Naive B cell (primary cell): ENCODE results near the gene C20orf204. TPM values are rescaled to one million over a fixed set of nuclear protein-coding genes. Genes with fewer than 3 reads are reported as not detected.
A peak's percentile ranks its signal among the peaks of the same experiment; 100 is the strongest.
"Not testable (repeated sequence)": the region's sequence is repeated elsewhere in the genome, so short reads cannot be mapped to it uniquely, and the experiment has no call there.

Experiments
- ATAC-seq, 2 donors: fragments of 150-1000 bp; cut with Tn5 transposase; 2 replicates each; pipeline ENCODE4 v1.10.0; 2021; ENCODE audit warnings: low read depth in 2 of 2, mild to moderate bottlenecking in 2 of 2, moderate library complexity in 2 of 2
- DNase-seq: peaks from one replicate; pipeline ENCODE4 v3.0.0; 2022
- H3K27ac Mint-ChIP-seq, 6 donors: one replicate each; pipeline ENCODE4 v1.8.0; 2020 to 2022; ENCODE audit warnings: mild to moderate bottlenecking in 6 of 6, mixed read lengths in 6 of 6, moderate library complexity in 5 of 6, inconsistent platforms in 2 of 6
- H3K27me3 Mint-ChIP-seq, 3 donors: one replicate each; pipeline ENCODE4 v1.8.0; 2021 to 2022; ENCODE audit warnings: mixed read lengths in 3 of 3, mild to moderate bottlenecking in 1 of 3
- H3K36me3 Mint-ChIP-seq, 2 donors: one replicate each; pipeline ENCODE4 v1.8.0; 2020 to 2022; ENCODE audit warnings: mixed read lengths in 2 of 2, inconsistent platforms in 1 of 2, mild to moderate bottlenecking in 1 of 2
- H3K4me1 Mint-ChIP-seq, 3 donors: one replicate each; pipeline ENCODE4 v1.8.0; 2020 to 2022; ENCODE audit warnings: mixed read lengths in 3 of 3, inconsistent platforms in 1 of 3, mild to moderate bottlenecking in 1 of 3, moderate library complexity in 1 of 3
- H3K4me3 Mint-ChIP-seq, 8 donors: one replicate each; pipeline ENCODE4 v1.8.0; 2020 to 2022; ENCODE audit warnings: mild to moderate bottlenecking in 8 of 8, mixed read lengths in 8 of 8, moderate library complexity in 8 of 8, inconsistent platforms in 2 of 8
- H3K9me3 Mint-ChIP-seq, 7 donors: one replicate each; pipeline ENCODE4 v1.8.0; 2020 to 2022; ENCODE audit warnings: mixed read lengths in 7 of 7, mild to moderate bottlenecking in 5 of 7, inconsistent platforms in 2 of 7, moderate library complexity in 1 of 7
- polyA plus RNA-seq, 6 donors: library from polyadenylated mRNA; unstranded; fragments of 300-500 nt; fragmentation: Illumina TruSeq; gene quantifications; one replicate each; pipeline ENCODE4 v1.2.3, GENCODE V29; 2021; ENCODE audit warnings: low read depth in 6 of 6

The C20orf204 gene
- under 1 TPM in 1 of 6 donors, not detected in 5; 0.05 TPM for polyA plus RNA-seq

GRCh38 chr20:64035933-64036345, at the start of gene C20orf204:
Gene C20orf204 (plus strand): TSS chr20:64036182. CDS start chr20:64036324, 142 bp downstream.
- Mint-ChIP-seq H3K27me3 (peaks cover 0 to 19% (median 8%) of the 10 kb centered on the region in 3 donors), H3K9me3 (no peaks in the 10 kb centered on the region), H3K36me3 (no peaks in the 10 kb centered on the region), H3K4me1 (peaks cover 6 to 21% (median 11%) of the 10 kb centered on the region in 3 donors), H3K4me3 (peak within 1 kb of the TSS in 6 of 8 donors; percentile 30 to 76 (median 48)), H3K27ac (no peak within 1 kb of the TSS)
- DNase-seq, result no peak
- no peak for ATAC-seq

- Mint-ChIP-seq H3K36me3 (peaks cover 7 to 22% of the 10 kb centered on the region in 2 donors), H3K4me3 (no peak overlapping the region), H3K9me3 (no peaks in the 10 kb centered on the region), H3K4me1 (peaks cover 0 to 16% (median 7%) of the 10 kb centered on the region in 3 donors), H3K27ac (peak overlapping the region in 2 of 6 donors; percentile 21 to 56), H3K27me3 (no peaks in the 10 kb centered on the region)
- DNase-seq, result no peak
- ATAC-seq, result no peak
Observed at GRCh38 chr20:64000906-64001305, 35.1 kb upstream of the C20orf204 start.

- Mint-ChIP-seq H3K36me3 (peaks cover 7 to 22% of the 10 kb centered on the region in 2 donors), H3K4me1 (peaks cover 0 to 16% (median 7%) of the 10 kb centered on the region in 3 donors), H3K9me3 (no peaks in the 10 kb centered on the region), H3K27ac (peak overlapping the region in 3 of 6 donors; percentile 17 to 56 (median 54)), H3K27me3 (no peaks in the 10 kb centered on the region), H3K4me3 (no peak overlapping the region)
- ATAC-seq (no peak), DNase-seq (no peak)
Observed at GRCh38 chr20:64001607-64002011, 34.4 kb upstream of the C20orf204 start.

- H3K4me1 Mint-ChIP-seq, result peaks cover 4 to 20% (median 13%) of the 10 kb centered on the region in 3 donors
- H3K36me3 Mint-ChIP-seq, result peaks cover 8 to 23% of the 10 kb centered on the region in 2 donors
- H3K27me3 Mint-ChIP-seq, result no peaks in the 10 kb centered on the region
- peak overlapping the region in 3 of 6 donors; percentile 24 to 93 (median 82) for H3K27ac Mint-ChIP-seq
- ATAC-seq (no peak), DNase-seq (no peak)
- peaks cover 0 to 2% (median 0%) of the 10 kb centered on the region in 7 donors for H3K9me3 Mint-ChIP-seq
- no peak overlapping the region for H3K4me3 Mint-ChIP-seq
Observed at GRCh38 chr20:64003960-64004725, 31.8 kb upstream of the C20orf204 start.

GRCh38 chr20:64005394-64005793, 30.6 kb upstream of the C20orf204 start:
- ATAC-seq (no peak), DNase-seq (no peak)
- Mint-ChIP-seq H3K4me1 (peaks cover 4 to 20% (median 13%) of the 10 kb centered on the region in 3 donors), H3K27me3 (no peaks in the 10 kb centered on the region), H3K27ac (peak overlapping the region in 1 of 6 donors; percentile 6), H3K4me3 (peak overlapping the region in 1 of 8 donors; percentile 77), H3K9me3 (peaks cover 0 to 2% (median 0%) of the 10 kb centered on the region in 7 donors), H3K36me3 (peaks cover 15 to 17% of the 10 kb centered on the region in 2 donors)

- Mint-ChIP-seq H3K27ac (no peak overlapping the region), H3K27me3 (no peaks in the 10 kb centered on the region), H3K9me3 (peaks cover 0 to 2% (median 0%) of the 10 kb centered on the region in 7 donors), H3K4me3 (no peak overlapping the region), H3K4me1 (peaks cover 4 to 20% (median 8%) of the 10 kb centered on the region in 3 donors), H3K36me3 (peaks cover 15 to 17% of the 10 kb centered on the region in 2 donors)
- ATAC-seq, result no peak
- DNase-seq, result no peak
Observed at GRCh38 chr20:64006490-64006889, 29.5 kb upstream of the C20orf204 start.

- H3K9me3 Mint-ChIP-seq, result peaks cover 0 to 2% (median 0%) of the 10 kb centered on the region in 7 donors
Observed at GRCh38 chr20:64006902-64007301, 29.1 kb upstream of the C20orf204 start.

GRCh38 chr20:64009811-64010387, 26.1 kb upstream of the C20orf204 start:
- peak overlapping the region in 2 of 6 donors; percentile 47 to 59 for H3K27ac Mint-ChIP-seq
- no peaks in the 10 kb centered on the region for H3K27me3 Mint-ChIP-seq
- H3K4me1 Mint-ChIP-seq, result peaks cover 5 to 8% (median 5%) of the 10 kb centered on the region in 3 donors
- DNase-seq (no peak), ATAC-seq (no peak)
- peaks cover 0 to 2% (median 0%) of the 10 kb centered on the region in 7 donors for H3K9me3 Mint-ChIP-seq
- no peak overlapping the region for H3K4me3 Mint-ChIP-seq
- H3K36me3 Mint-ChIP-seq, result peaks cover 15 to 25% of the 10 kb centered on the region in 2 donors

More at GRCh38 chr20:64006902-64007301, 29.1 kb upstream of the C20orf204 start:
- peaks cover 15 to 17% of the 10 kb centered on the region in 2 donors for H3K36me3 Mint-ChIP-seq
- H3K27ac Mint-ChIP-seq, result no peak overlapping the region
- peaks cover 4 to 17% (median 5%) of the 10 kb centered on the region in 3 donors for H3K4me1 Mint-ChIP-seq
- no peak for ATAC-seq
- no peak for DNase-seq
- no peaks in the 10 kb centered on the region for H3K27me3 Mint-ChIP-seq
- no peak overlapping the region for H3K4me3 Mint-ChIP-seq

- ATAC-seq (no peak), DNase-seq (no peak)
- Mint-ChIP-seq H3K4me3 (no peak overlapping the region), H3K27me3 (no peaks in the 10 kb centered on the region), H3K36me3 (peaks cover 10 to 25% of the 10 kb centered on the region in 2 donors), H3K4me1 (peaks cover 4 to 8% (median 5%) of the 10 kb centered on the region in 3 donors), H3K27ac (no peak overlapping the region), H3K9me3 (peaks cover 0 to 2% (median 0%) of the 10 kb centered on the region in 7 donors)
Observed at GRCh38 chr20:64010711-64011237, 25.2 kb upstream of the C20orf204 start.

- DNase-seq (no peak), ATAC-seq (no peak)
- Mint-ChIP-seq H3K4me1 (peaks cover 4 to 8% (median 5%) of the 10 kb centered on the region in 3 donors), H3K9me3 (peaks cover 0 to 2% (median 0%) of the 10 kb centered on the region in 7 donors), H3K27me3 (no peaks in the 10 kb centered on the region), H3K36me3 (peaks cover 10 to 25% of the 10 kb centered on the region in 2 donors), H3K4me3 (no peak overlapping the region), H3K27ac (no peak overlapping the region)
Observed at GRCh38 chr20:64011366-64011779, 24.6 kb upstream of the C20orf204 start.

GRCh38 chr20:64012385-64013154, 23.4 kb upstream of the C20orf204 start:
- ATAC-seq, DNase-seq, H3K4me1 Mint-ChIP-seq, H3K27me3 Mint-ChIP-seq, H3K27ac Mint-ChIP-seq, H3K4me3 Mint-ChIP-seq, H3K9me3 Mint-ChIP-seq: not testable (repeated sequence)
- H3K36me3 Mint-ChIP-seq, result peaks cover 15 to 28% of the 10 kb centered on the region in 2 donors

- Mint-ChIP-seq H3K9me3 (no peaks in the 10 kb centered on the region), H3K4me3 (no peak overlapping the region), H3K27ac (no peak overlapping the region), H3K27me3 (no peaks in the 10 kb centered on the region), H3K36me3 (peaks cover 8 to 26% of the 10 kb centered on the region in 2 donors), H3K4me1 (peaks cover 0 to 7% (median 3%) of the 10 kb centered on the region in 3 donors)
- no peak for DNase-seq
- no peak for ATAC-seq
Observed at GRCh38 chr20:64015635-64016034, 20.3 kb upstream of the C20orf204 start.
